Vein endothelial cell (primary cell): Measurements from ENCODE around the gene CAD. TPM values are rescaled to one million over a fixed set of nuclear protein-coding genes. Genes with fewer than 3 reads are reported as not detected.

ENCODE experiments used
- total RNA-seq: library from RNA; depleted of rRNA; stranded (reverse); fragments of >200 nt; gene quantifications from 2 replicates; pipeline ENCODE4 v1.2.3, GENCODE V29; 2012

CAD gene
- total RNA-seq, result 41.7 and 41.8 TPM in 2 replicates

GRCh38 chr2:27217173-27218121 lies at the start of gene CAD:
TSS of gene CAD (plus strand) at chr2:27217369. CDS start at chr2:27217552, 183 bp downstream.

DNA sequence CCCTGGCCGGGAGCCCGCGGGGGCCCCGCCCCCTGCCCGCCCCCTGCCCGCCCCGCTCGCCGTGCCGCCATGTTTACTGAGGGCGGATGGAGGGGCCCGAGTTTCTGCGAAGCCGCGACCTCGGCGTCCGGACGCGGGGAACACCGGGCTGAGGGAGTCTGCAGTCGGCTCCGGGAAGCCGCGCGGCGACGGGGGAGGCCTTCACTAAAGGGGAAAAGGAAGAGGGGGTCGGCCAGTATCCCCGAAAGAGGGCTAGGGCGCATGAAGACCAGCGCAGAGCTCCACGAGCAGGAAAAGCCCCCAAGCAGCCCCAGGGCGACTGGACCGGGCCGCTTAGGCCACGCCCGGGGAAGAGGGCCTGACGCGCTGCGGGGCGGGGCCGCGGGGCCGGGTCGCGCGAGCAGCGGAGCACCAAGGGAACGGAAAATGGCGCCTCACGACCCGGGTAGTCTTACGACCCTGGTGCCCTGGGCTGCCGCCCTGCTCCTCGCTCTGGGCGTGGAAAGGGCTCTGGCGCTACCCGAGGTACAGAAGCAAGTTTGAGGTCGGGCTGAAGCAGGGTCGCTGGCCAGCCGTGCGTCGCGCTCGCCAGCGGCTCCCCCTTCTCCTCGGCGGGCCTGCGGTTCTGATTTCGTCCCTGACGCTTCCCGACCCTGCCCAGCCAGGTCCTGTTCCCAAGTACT lies 5.1 kb upstream of the CAD start, which contains the start of the genes ATRAID and SLC5A6:
Gene ATRAID, plus strand, starts transcription at position 99 of the 683 bp plus-strand sequence. Its CDS starts 328 bp downstream, at position 427.
Gene SLC5A6, minus strand, starts transcription at position 326 of the 683 bp plus-strand sequence. CDS start 4,618 bp downstream, outside the sequence.

GRCh38 chr2:27262379-27263286 lies 45.5 kb downstream of the CAD start, which contains the start of gene SLC30A3:
TSS of gene SLC30A3 (minus strand) at chr2:27263047. CDS start at chr2:27262906, 141 bp downstream.

GRCh38 chr2:27275211-27276150 lies 58.3 kb downstream of the CAD start, which contains the start of gene DNAJC5G:
TSS of gene DNAJC5G (plus strand) at chr2:27275433. CDS start at chr2:27276729, 1,296 bp downstream.

DNA sequence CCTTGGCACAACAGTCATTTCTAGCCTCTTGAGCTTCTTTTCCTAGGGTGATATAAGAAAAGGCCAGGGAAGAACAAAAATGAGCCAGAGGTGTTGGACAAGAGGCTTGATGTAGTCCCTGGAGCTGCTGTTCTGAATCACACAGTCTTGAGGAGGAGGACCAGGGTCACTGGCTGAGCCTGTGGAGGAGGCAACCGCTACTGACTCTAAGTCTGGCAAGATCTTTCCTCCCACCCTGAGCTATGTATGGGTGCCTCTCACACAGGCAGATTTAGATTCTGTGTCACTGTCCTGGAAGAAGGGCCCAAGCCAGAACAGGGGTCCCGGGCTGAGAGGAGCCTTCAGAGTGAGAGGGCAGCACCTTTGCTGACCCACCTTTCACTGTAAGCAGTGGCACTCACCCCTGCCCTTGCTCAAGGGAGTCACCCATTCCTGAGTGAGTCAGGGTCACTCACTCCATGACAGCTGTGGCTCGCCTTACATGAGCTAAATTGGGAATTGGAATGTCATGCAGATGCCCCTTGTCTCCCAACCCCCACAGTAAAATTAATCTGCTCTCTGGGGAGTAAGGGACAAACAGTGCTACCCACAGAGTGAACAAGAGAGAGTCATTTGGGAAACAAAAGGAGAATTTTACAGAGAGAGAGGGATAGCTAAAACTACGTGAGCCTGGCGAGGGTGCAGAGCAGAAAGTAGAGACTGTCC lies 64.8 kb downstream of the CAD start, which contains the start of gene TRIM54:
Gene TRIM54, plus strand, starts transcription at position 575 of the 705 bp plus-strand sequence. CDS start 303 bp downstream, outside the sequence.

Other genes with a start within 250 kb of the CAD start
- 1.5 and 2.9 TPM in 2 replicates for gene MAPRE3, start 246.7 kb upstream of the CAD start, total RNA-seq
- gene TMEM214, start 184.4 kb upstream of the CAD start, total RNA-seq, result 53.2 and 73.8 TPM in 2 replicates
- 30.4 and 32.0 TPM in 2 replicates for gene AGBL5, start 165.7 kb upstream of the CAD start, total RNA-seq
- gene OST4, start 145.7 kb upstream of the CAD start, total RNA-seq, result 212 and 355 TPM in 2 replicates
- 1.4 and 2.9 TPM in 2 replicates for gene EMILIN1, start 138.8 kb upstream of the CAD start, total RNA-seq
- 0.98 and 2.6 TPM in 2 replicates for gene KHK, start 130.6 kb upstream of the CAD start, total RNA-seq
- 3.2 and 8.5 TPM in 2 replicates for gene CGREF1, start 98.2 kb upstream of the CAD start, total RNA-seq
- gene ABHD1, start 93.6 kb upstream of the CAD start, total RNA-seq, result under 0.01 TPM in 1 of 2 replicates, not detected in the other
- 39.0 and 43.1 TPM in 2 replicates for gene PREB, start 82.7 kb upstream of the CAD start, total RNA-seq
- gene PRR30, start 78.0 kb upstream of the CAD start, total RNA-seq, result not detected in 2 replicates
- not detected in 2 replicates for gene TCF23, start 68.4 kb upstream of the CAD start, total RNA-seq
- 120 and 128 TPM in 2 replicates for gene ATRAID, start 5.3 kb upstream of the CAD start, total RNA-seq
- gene SLC5A6, start 5.1 kb upstream of the CAD start, total RNA-seq, result 29.7 and 41.7 TPM in 2 replicates
- 3.2 and 11.8 TPM in 2 replicates for gene SLC30A3, start 45.7 kb downstream of the CAD start, total RNA-seq
- gene DNAJC5G, start 58.1 kb downstream of the CAD start, total RNA-seq, result 0.19 and 0.98 TPM in 2 replicates
- gene TRIM54, start 65.1 kb downstream of the CAD start, total RNA-seq, result 0.10 and 0.33 TPM in 2 replicates
- 0.38 and 1.3 TPM in 2 replicates for gene UCN, start 91.1 kb downstream of the CAD start, total RNA-seq
- gene MPV17, start 105.7 kb downstream of the CAD start, total RNA-seq, result 75.0 and 79.4 TPM in 2 replicates
- gene GTF3C2, start 139.4 kb downstream of the CAD start, total RNA-seq, result 52.6 and 53.2 TPM in 2 replicates
- 28.7 and 32.4 TPM in 2 replicates for gene EIF2B4, start 153.0 kb downstream of the CAD start, total RNA-seq
- 112 and 136 TPM in 2 replicates for gene SNX17, start 153.2 kb downstream of the CAD start, total RNA-seq
- 8.6 and 11.1 TPM in 2 replicates for gene ZNF513, start 163.4 kb downstream of the CAD start, total RNA-seq
- 108 and 120 TPM in 2 replicates for gene PPM1G, start 192.2 kb downstream of the CAD start, total RNA-seq
- gene NRBP1, start 211.3 kb downstream of the CAD start, total RNA-seq, result 138 and 167 TPM in 2 replicates
- gene KRTCAP3, start 225.0 kb downstream of the CAD start, total RNA-seq, result not detected in 2 replicates